Psoas muscle (tissue), 8 donors: ENCODE measurements around the gene PCDHB16. TPM values are rescaled to one million over a fixed set of nuclear protein-coding genes. Genes with fewer than 3 reads are reported as not detected.
"Not testable (repeated sequence)": the region's sequence is repeated elsewhere in the genome, so short reads cannot be mapped to it uniquely, and the experiment has no call there.

Source experiments
- ATAC-seq, 4 donors: fragments of 200-7000 bp; cut with Tn5 transposase; one replicate each; pipeline ENCODE4 v1.9.1; 2020; ENCODE audit warnings: moderate library complexity in 3 of 4, mild to moderate bottlenecking in 2 of 4
- DNase-seq, 2 donors: peaks; one replicate each; pipeline ENCODE4 v3.0.0-alpha.2; 2020
- H3K27ac ChIP-seq: fragments of 200-600 bp; one replicate; pipeline ENCODE4 v1.8.0; 2022
- H3K27me3 ChIP-seq, 3 donors: fragments of 200-600 bp in 1 of 3; one replicate each; pipeline versions ENCODE4 v1.6.1 to v1.8.0; 2013 to 2022; ENCODE audit warnings: low read length in 2 of 3, mild to moderate bottlenecking in 2 of 3, moderate library complexity in 1 of 3; ENCODE audit not compliant: insufficient read depth in 3 of 3
- H3K36me3 ChIP-seq, 2 donors: fragments of 200-600 bp in 1 of 2; one replicate each; pipeline versions ENCODE4 v1.6.1 to v1.8.0; 2013 to 2022; ENCODE audit warnings: low read depth in 1 of 2, mild to moderate bottlenecking in 1 of 2, moderate library complexity in 1 of 2; ENCODE audit not compliant: insufficient read depth in 1 of 2
- H3K4me1 ChIP-seq: fragments of 200-600 bp; one replicate; pipeline ENCODE4 v1.8.0; 2022
- H3K4me3 ChIP-seq: fragments of 200-600 bp; one replicate; pipeline ENCODE4 v1.8.0; 2022; ENCODE audit warnings: mild to moderate bottlenecking
- H3K9me3 ChIP-seq: fragments of 200-600 bp; one replicate; pipeline ENCODE4 v1.8.0; 2022
- CTCF ChIP-seq: fragments of 200-600 bp; IDR thresholded peaks from one replicate; pipeline ENCODE4 v1.8.0; 2022; ENCODE audit warnings: antibody characterized with exemption
- WGBS, 3 donors: extraction: QIAGEN DNeasy Blood & Tissue Kit; methylation state at CpG; one replicate each; pipeline versions ENCODE4 v1.1.6 to v1.1.7; 2013; 5-methylcytosine and 5-hydroxymethylcytosine counted together
- intact Hi-C, 2 donors: fragments of 100-400 bp; cut with DNase I; formaldehyde crosslinking; loops; one replicate each; pipeline versions ENCODE4 v1.11.0 to v1.14.2; 2022
- polyA plus RNA-seq, 3 donors: library from polyadenylated mRNA; stranded (reverse); fragments of 200-250 nt; gene quantifications; one replicate each; pipeline ENCODE4 v1.2.3, GENCODE V29; 2013
- total RNA-seq, 4 donors: library from RNA; stranded (reverse); fragmentation: NEBNext Ultra II Directional in 2 of 4; extraction: Animal tissue kit (Norgen Biotek cat#: 25700) in 2 of 4; gene quantifications; one replicate each; pipeline versions ENCODE4 v1.2.1 to v1.2.4, GENCODE V29; 2021 to 2023
- donor health status: healthy with polysubstance abuse.
- donor health status: DM: no; HTN: no; CAD: no; lungs with moderate emphysema.
- donor health status: Bipolar disorder and iron deficiency.
- donor health status: healthy.
- donor health status: DM: yes; HTN: yes; CAD: no.
- donor health status: DM: no; HTN: no; CAD: no.
- donor health status: DM: no; HTN: no; CAD: no.
- donor health status: DM: yes; HTN: yes; CAD: no.

The PCDHB16 gene
- total and polyA plus RNA-seq, 7 donors: 0.22 to 0.94 (median 0.56) TPM

- Histone ChIP-seq H3K27me3 (peaks cover 0 to 63% (median 5%) of the 10 kb centered on the region in 3 donors), H3K4me1 (no peaks in the 10 kb centered on the region), H3K9me3 (peaks cover 13% of the 10 kb centered on the region), H3K36me3 (no peaks in the 10 kb centered on the region), H3K4me3 (no peak overlapping the region), H3K27ac (no peak overlapping the region)
- TF ChIP-seq CTCF: no peak
- DNase-seq: no peak
- no peak for ATAC-seq
- 26 to 65% (median 50%) methylated on average over 1 of the region's 1 CpG for WGBS, 3 donors
- intact Hi-C loops: no loop called here
Measured at GRCh38 chr5:141180313-141180712, 1.9 kb upstream of the PCDHB16 start.

GRCh38 chr5:141184117-141184855, 2.1 kb downstream of the PCDHB16 start:
- ATAC-seq, H3K4me1 ChIP-seq, H3K4me3 ChIP-seq, H3K27ac ChIP-seq, DNase-seq, H3K36me3 ChIP-seq, intact Hi-C loops: not testable (repeated sequence)
- H3K9me3 ChIP-seq: peaks cover 19% of the 10 kb centered on the region
- H3K27me3 ChIP-seq: peaks cover 0 to 41% (median 5%) of the 10 kb centered on the region in 3 donors
- WGBS, 3 donors: 34 to 35% (median 34%) methylated on average over 17 to 50 of the region's 69 CpGs

GRCh38 chr5:141186897-141187512, 4.8 kb downstream of the PCDHB16 start, which contains the start of gene PCDHB9:
Gene PCDHB9 (plus strand): TSS chr5:141187161. CDS start chr5:141187319, 158 bp downstream.
- Histone ChIP-seq H3K4me1 (no peaks in the 10 kb centered on the region), H3K27me3 (peaks cover 0 to 33% (median 5%) of the 10 kb centered on the region in 3 donors), H3K27ac (no peak within 1 kb of the TSS), H3K36me3 (no peaks in the 10 kb centered on the region), H3K4me3 (no peak within 1 kb of the TSS), H3K9me3 (peaks cover 21% of the 10 kb centered on the region)
- no peak for ATAC-seq
- TF ChIP-seq CTCF: no peak
- DNase-seq: no peak
- 16 to 19% (median 19%) methylated on average over 9 of the region's 9 CpGs for WGBS, 3 donors
- intact Hi-C loops: no loop called here

GRCh38 chr5:141188682-141189081, 6.5 kb downstream of the PCDHB16 start:
- ATAC-seq, H3K4me1 ChIP-seq, intact Hi-C loops, H3K27ac ChIP-seq, H3K4me3 ChIP-seq, DNase-seq, H3K36me3 ChIP-seq: not testable (repeated sequence)
- 28 to 35% (median 30%) methylated on average over 27 to 32 of the region's 37 CpGs for WGBS, 3 donors
- Histone ChIP-seq H3K9me3 (peaks cover 18% of the 10 kb centered on the region), H3K27me3 (peaks cover 0 to 20% (median 7%) of the 10 kb centered on the region in 3 donors)

GRCh38 chr5:141189131-141189530, 6.9 kb downstream of the PCDHB16 start:
- H3K36me3 ChIP-seq, ATAC-seq, DNase-seq, H3K27ac ChIP-seq, H3K4me1 ChIP-seq, intact Hi-C loops, H3K4me3 ChIP-seq: not testable (repeated sequence)
- WGBS, 3 donors: 27 to 29% (median 28%) methylated on average over 15 to 28 of the region's 35 CpGs
- Histone ChIP-seq H3K9me3 (peaks cover 18% of the 10 kb centered on the region), H3K27me3 (peaks cover 0 to 20% (median 5%) of the 10 kb centered on the region in 3 donors)

GRCh38 chr5:141192110-141192725, 10.0 kb downstream of the PCDHB16 start, which contains the start of gene PCDHB10:
Gene PCDHB10 (plus strand): TSS chr5:141192353. CDS start chr5:141192553, 200 bp downstream.
- H3K9me3 ChIP-seq: peaks cover 22% of the 10 kb centered on the region
- no peaks in the 10 kb centered on the region for H3K36me3 ChIP-seq
- ATAC-seq: no peak
- H3K27me3 ChIP-seq: peaks cover 0 to 13% (median 5%) of the 10 kb centered on the region in 3 donors
- intact Hi-C loops: no loop called here
- 4 to 6% (median 6%) methylated on average over 8 to 10 of the region's 10 CpGs for WGBS, 3 donors
- H3K27ac ChIP-seq: no peak within 1 kb of the TSS
- H3K4me1 ChIP-seq: no peaks in the 10 kb centered on the region
- no peak for DNase-seq
- H3K4me3 ChIP-seq: no peak within 1 kb of the TSS
- TF ChIP-seq CTCF: peak; percentile 34

GRCh38 chr5:141194332-141194731, 12.1 kb downstream of the PCDHB16 start:
- 0 to 32% (median 26%) methylated on average over 2 to 29 of the region's 37 CpGs for WGBS, 3 donors
- H3K36me3 ChIP-seq: not testable (repeated sequence)

More at GRCh38 chr5:141194332-141194731, 12.1 kb downstream of the PCDHB16 start:
- peaks cover 28% of the 10 kb centered on the region for H3K9me3 ChIP-seq
- peaks cover 0 to 13% (median 5%) of the 10 kb centered on the region in 3 donors for H3K27me3 ChIP-seq
- DNase-seq, intact Hi-C loops, H3K4me1 ChIP-seq, H3K27ac ChIP-seq, ATAC-seq, H3K4me3 ChIP-seq: not testable (repeated sequence)
